Measurements from ENCODE around the gene LRMDA. TPM values are rescaled to one million over a fixed set of nuclear protein-coding genes. Genes with fewer than 3 reads are reported as not detected.

The LRMDA gene
- total and polyA plus RNA-seq, 2 donors (not counting 3 experiments of a cell fraction or from before 2014, with no cell fraction given), result 9.7 to 18.0 TPM

DNA sequence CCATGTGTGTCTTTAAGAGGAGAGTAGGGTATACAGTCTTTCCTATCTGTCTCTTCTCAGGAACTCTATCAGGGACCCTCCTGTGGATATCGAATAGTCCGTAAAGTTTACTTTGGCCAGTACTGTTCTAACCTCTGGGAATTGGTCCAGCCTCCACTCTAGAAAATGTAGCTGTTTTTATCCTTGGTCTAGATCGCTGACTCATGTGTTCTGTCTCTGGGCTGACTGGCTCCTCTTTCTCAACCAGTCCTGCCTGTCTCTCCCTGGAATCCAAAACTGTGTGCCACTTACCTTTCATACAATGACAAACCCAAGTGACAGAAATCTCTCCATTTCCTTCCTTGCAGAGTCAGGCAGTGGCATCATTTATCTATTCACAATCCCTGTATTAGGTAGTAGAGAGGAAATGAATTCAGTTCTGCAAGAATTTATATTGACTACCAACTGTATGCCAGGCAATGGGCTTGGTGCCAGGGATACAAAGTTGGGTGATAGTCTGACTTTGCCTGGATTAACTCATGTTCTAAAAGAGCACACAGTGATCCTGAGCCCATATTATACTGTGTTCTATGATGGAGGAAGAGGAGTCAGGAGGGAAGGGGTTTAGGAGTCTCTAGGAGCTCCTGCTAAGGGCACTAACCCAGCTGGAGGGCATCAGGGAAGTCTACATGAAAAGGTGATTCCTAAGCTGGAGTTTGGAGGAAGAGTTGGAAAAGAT, 232.7 kb downstream of the LRMDA start:
- Histone ChIP-seq H3K9me3 (replicated peaks; ENCODE audit: control insufficient read depth, insufficient read depth, low read length) (no peaks in the 10 kb centered on the region), H3K79me2 (ENCODE audit: control insufficient read depth, insufficient read depth, low read length) (no peaks in the 10 kb centered on the region), H3K36me3 (ENCODE audit: control insufficient read depth in 2 of 2, extremely low read depth in 1 of 2, insufficient read depth in 2 of 2, low read length in 2 of 2) (no peaks in the 10 kb centered on the region), H3K9me1 (replicated peaks; ENCODE audit: control insufficient read depth, extremely low read depth, insufficient read depth, low read length) (no peaks in the 10 kb centered on the region), H3K9ac (replicated peaks; ENCODE audit: extremely low read depth, insufficient read depth, low read length) (no peak overlapping the region), H2AFZ (ENCODE audit: low read depth, low read length) (no peak overlapping the region), H3K4me2 (ENCODE audit: insufficient read depth, low read length) (no peak overlapping the region), H3K27ac (ENCODE audit: insufficient read depth, low read depth, low read length) (no peak overlapping the region), H4K20me1 (replicated peaks; ENCODE audit: control insufficient read depth, extremely low read depth, insufficient read depth, low read length) (no peaks in the 10 kb centered on the region), H3K4me3 (replicated peaks in 1 of 3; ENCODE audit: insufficient read depth in 1 of 3, low read depth in 1 of 3, low read length in 3 of 3) (no peak overlapping the region), H3K4me1 (ENCODE audit: control insufficient read depth, extremely low read depth, insufficient read depth, low read length) (no peaks in the 10 kb centered on the region), H3K27me3 (ENCODE audit: control insufficient read depth in 2 of 2, insufficient read depth in 2 of 2, low read length in 2 of 2) (no peaks in the 10 kb centered on the region)
- FAIRE-seq (no peak), DNase-seq (ENCODE audit: low read depth, low spot score) (no peak)
- no peak for TF ChIP-seq EZH2 (IDR thresholded peaks at IDR 0.05; ENCODE audit: borderline replicate concordance, low read depth, low read length, severe bottlenecking)
- TF ChIP-seq POLR2AphosphoS5 (IDR thresholded peaks at IDR 0.05; ENCODE audit: insufficient read depth, low read depth, low read length), result no peak
- TF ChIP-seq GATA2 (IDR thresholded peaks at IDR 0.05; ENCODE audit: insufficient read depth, insufficient read length, low read depth, low read length), result no peak
- TF ChIP-seq FOS (IDR thresholded peaks at IDR 0.05; ENCODE audit: borderline replicate concordance, insufficient read depth, low read length), result no peak
- dilution Hi-C loops (cut with MboI; ENCODE audit: extremely low pct_ligation_motif_present, low sequenced_read_pairs), result no loop called here
- intact Hi-C loops (cut with micrococcal nuclease), result no loop called here
- POLR2A ChIA-PET, result no interaction called here
- no TSS peak for BruUV-seq (replicated peaks)
- CTCF ChIA-PET, result no interaction called here

DNA sequence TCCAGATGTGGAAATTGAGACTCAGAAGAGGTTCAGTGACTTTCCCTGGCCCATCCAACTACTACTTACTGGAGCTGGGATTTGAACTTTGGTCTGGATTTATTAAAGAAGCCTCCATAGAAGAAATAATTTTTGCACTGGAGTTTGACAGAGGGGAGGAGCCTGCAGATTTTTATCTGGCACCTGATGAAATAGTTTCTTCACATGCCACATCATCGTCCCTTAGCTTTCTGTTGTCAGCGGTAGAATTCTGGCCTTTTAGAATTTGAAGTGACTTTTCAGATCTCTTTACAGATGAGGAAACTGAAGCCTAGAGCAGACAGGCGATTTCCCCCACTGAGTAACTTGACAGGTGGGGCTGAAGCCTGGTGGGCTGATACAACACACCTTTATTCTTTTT, 233.5 kb downstream of the LRMDA start:
- no peaks in the 10 kb centered on the region for H3K36me3 ChIP-seq (ENCODE audit: control insufficient read depth in 2 of 2, extremely low read depth in 1 of 2, insufficient read depth in 2 of 2, low read length in 2 of 2)
- no peak overlapping the region for H2AFZ ChIP-seq (ENCODE audit: low read depth, low read length)
- no peaks in the 10 kb centered on the region for H3K27me3 ChIP-seq (ENCODE audit: control insufficient read depth in 2 of 2, insufficient read depth in 2 of 2, low read length in 2 of 2)
- no peaks in the 10 kb centered on the region for H4K20me1 ChIP-seq (replicated peaks; ENCODE audit: control insufficient read depth, extremely low read depth, insufficient read depth, low read length)
- TF ChIP-seq JUN (IDR thresholded peaks at IDR 0.05; ENCODE audit: borderline replicate concordance, insufficient read depth, insufficient read length, low read depth) (no peak), GATA2 (IDR thresholded peaks at IDR 0.05; ENCODE audit: insufficient read depth, insufficient read length, low read depth, low read length) (no peak), FOS (IDR thresholded peaks at IDR 0.05; ENCODE audit: borderline replicate concordance, insufficient read depth, low read length) (no peak)
- no peaks in the 10 kb centered on the region for H3K4me1 ChIP-seq (ENCODE audit: control insufficient read depth, extremely low read depth, insufficient read depth, low read length)
- H3K9ac ChIP-seq (replicated peaks; ENCODE audit: extremely low read depth, insufficient read depth, low read length), result no peak overlapping the region
- H3K9me1 ChIP-seq (replicated peaks; ENCODE audit: control insufficient read depth, extremely low read depth, insufficient read depth, low read length), result no peaks in the 10 kb centered on the region
- no peaks in the 10 kb centered on the region for H3K79me2 ChIP-seq (ENCODE audit: control insufficient read depth, insufficient read depth, low read length)
- dilution Hi-C loops (cut with MboI; ENCODE audit: extremely low pct_ligation_motif_present, low sequenced_read_pairs) (no loop called here), intact Hi-C loops (cut with micrococcal nuclease) (no loop called here)
- no peak for DNase-seq (ENCODE audit: low read depth, low spot score)
- no peak overlapping the region for H3K4me3 ChIP-seq (replicated peaks in 1 of 3; ENCODE audit: insufficient read depth in 1 of 3, low read depth in 1 of 3, low read length in 3 of 3)
- H3K27ac ChIP-seq (ENCODE audit: insufficient read depth, low read depth, low read length), result no peak overlapping the region
- ChIA-PET POLR2A (no interaction called here), CTCF (no interaction called here)
- no peak for FAIRE-seq
- H3K9me3 ChIP-seq (replicated peaks; ENCODE audit: control insufficient read depth, insufficient read depth, low read length), result no peaks in the 10 kb centered on the region
- no TSS peak for BruUV-seq (replicated peaks)
- no peak overlapping the region for H3K4me2 ChIP-seq (ENCODE audit: insufficient read depth, low read length)
